Ishikawa (cell line): ENCODE results near the gene TMPRSS11A.

Experiments
- CEBPB ChIP-seq: IDR thresholded peaks from 2 replicates; pipeline ENCODE4 v1.6.1; 2012
- CREB1 ChIP-seq: IDR thresholded peaks from 2 replicates; pipeline ENCODE4 v1.6.1; 2012; ENCODE audit warnings: low read depth
- EGR1 ChIP-seq: IDR thresholded peaks from 2 replicates; pipeline ENCODE4 v1.6.1; 2012
- EP300 ChIP-seq: IDR thresholded peaks from 2 replicates; pipeline ENCODE4 v1.6.1; 2012; ENCODE audit warnings: borderline replicate concordance
- FOXM1 ChIP-seq: IDR thresholded peaks from 2 replicates; pipeline ENCODE4 v1.6.1; 2012; ENCODE audit warnings: low read depth, borderline replicate concordance
- MAX ChIP-seq: IDR thresholded peaks from 2 replicates; pipeline ENCODE4 v1.6.1; 2012
- NFIC ChIP-seq: IDR thresholded peaks from 2 replicates; pipeline ENCODE4 v1.6.1; 2012
- RAD21 ChIP-seq: IDR thresholded peaks from 2 replicates; pipeline ENCODE4 v1.6.1; 2012; ENCODE audit warnings: low read depth
- TAF1 ChIP-seq: IDR thresholded peaks from 2 replicates; pipeline ENCODE4 v1.6.1; 2012; ENCODE audit warnings: low read depth, mild to moderate bottlenecking
- TCF12 ChIP-seq: IDR thresholded peaks from 2 replicates; pipeline ENCODE4 v1.6.1; 2012; ENCODE audit warnings: low read depth
- TEAD4 ChIP-seq: IDR thresholded peaks from 2 replicates; pipeline ENCODE4 v1.6.1; 2012
- YY1 ChIP-seq: IDR thresholded peaks from 2 replicates; pipeline ENCODE4 v1.6.1; 2012; ENCODE audit warnings: low read depth
- ZBTB7A ChIP-seq: IDR thresholded peaks from 2 replicates; pipeline ENCODE4 v1.6.1; 2012; ENCODE audit warnings: low read depth
- TF ChIP-seq, protein P1 (sequence below): IDR thresholded peaks from 2 replicates; pipeline ENCODE4 v1.6.1; 2012
- TF ChIP-seq, protein P2 (sequence below): IDR thresholded peaks from 2 replicates; pipeline ENCODE4 v1.6.1; 2012; ENCODE audit warnings: low read depth, mild to moderate bottlenecking

TMPRSS11A gene

GRCh38 chr4:67963356-67963755, at the start of gene TMPRSS11A:
TSS of gene TMPRSS11A (minus strand) at chr4:67963493. CDS start at chr4:67963393, 100 bp downstream.
- TF ChIP-seq YY1 = no peak
- TF ChIP-seq EGR1 = no peak
- TF ChIP-seq EP300 = no peak
- TF ChIP-seq, protein P1, sequence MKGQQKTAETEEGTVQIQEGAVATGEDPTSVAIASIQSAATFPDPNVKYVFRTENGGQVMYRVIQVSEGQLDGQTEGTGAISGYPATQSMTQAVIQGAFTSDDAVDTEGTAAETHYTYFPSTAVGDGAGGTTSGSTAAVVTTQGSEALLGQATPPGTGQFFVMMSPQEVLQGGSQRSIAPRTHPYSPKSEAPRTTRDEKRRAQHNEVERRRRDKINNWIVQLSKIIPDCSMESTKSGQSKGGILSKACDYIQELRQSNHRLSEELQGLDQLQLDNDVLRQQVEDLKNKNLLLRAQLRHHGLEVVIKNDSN = no peak
- no peak for TF ChIP-seq RAD21
- TF ChIP-seq NFIC = no peak
- no peak for TF ChIP-seq TEAD4
- TF ChIP-seq, protein P2, sequence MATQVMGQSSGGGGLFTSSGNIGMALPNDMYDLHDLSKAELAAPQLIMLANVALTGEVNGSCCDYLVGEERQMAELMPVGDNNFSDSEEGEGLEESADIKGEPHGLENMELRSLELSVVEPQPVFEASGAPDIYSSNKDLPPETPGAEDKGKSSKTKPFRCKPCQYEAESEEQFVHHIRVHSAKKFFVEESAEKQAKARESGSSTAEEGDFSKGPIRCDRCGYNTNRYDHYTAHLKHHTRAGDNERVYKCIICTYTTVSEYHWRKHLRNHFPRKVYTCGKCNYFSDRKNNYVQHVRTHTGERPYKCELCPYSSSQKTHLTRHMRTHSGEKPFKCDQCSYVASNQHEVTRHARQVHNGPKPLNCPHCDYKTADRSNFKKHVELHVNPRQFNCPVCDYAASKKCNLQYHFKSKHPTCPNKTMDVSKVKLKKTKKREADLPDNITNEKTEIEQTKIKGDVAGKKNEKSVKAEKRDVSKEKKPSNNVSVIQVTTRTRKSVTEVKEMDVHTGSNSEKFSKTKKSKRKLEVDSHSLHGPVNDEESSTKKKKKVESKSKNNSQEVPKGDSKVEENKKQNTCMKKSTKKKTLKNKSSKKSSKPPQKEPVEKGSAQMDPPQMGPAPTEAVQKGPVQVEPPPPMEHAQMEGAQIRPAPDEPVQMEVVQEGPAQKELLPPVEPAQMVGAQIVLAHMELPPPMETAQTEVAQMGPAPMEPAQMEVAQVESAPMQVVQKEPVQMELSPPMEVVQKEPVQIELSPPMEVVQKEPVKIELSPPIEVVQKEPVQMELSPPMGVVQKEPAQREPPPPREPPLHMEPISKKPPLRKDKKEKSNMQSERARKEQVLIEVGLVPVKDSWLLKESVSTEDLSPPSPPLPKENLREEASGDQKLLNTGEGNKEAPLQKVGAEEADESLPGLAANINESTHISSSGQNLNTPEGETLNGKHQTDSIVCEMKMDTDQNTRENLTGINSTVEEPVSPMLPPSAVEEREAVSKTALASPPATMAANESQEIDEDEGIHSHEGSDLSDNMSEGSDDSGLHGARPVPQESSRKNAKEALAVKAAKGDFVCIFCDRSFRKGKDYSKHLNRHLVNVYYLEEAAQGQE = no peak
- no peak for TF ChIP-seq CEBPB
- TF ChIP-seq TCF12 = no peak
- TF ChIP-seq MAX = no peak
- no peak for TF ChIP-seq ZBTB7A
- TF ChIP-seq CREB1 = no peak
- no peak for TF ChIP-seq FOXM1
- TF ChIP-seq TAF1 = no peak

DNA sequence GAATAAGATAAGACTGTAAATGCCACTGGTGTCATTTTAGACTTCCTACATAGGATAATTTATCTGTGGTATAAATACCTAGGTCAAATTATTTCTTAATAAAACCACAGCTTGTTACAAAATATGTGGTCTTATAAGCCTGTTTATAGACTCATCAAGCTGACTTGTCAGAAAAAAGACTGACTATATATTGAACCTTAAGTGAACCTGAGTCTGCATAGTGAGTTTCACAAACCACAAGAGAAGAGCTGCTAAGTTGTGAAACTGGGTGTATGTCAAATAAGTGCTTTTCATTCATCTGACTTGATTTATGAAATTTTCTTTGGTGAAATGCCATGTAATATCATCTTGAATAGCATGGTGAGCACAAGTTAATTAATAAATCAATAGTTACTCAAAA, 48.4 kb upstream of the TMPRSS11A start:
- no peak for TF ChIP-seq ZBTB7A
- TF ChIP-seq YY1 = no peak
- no peak for TF ChIP-seq MAX
- TF ChIP-seq, protein P2 = no peak
- no peak for TF ChIP-seq TEAD4
- no peak for TF ChIP-seq EP300
- no peak for TF ChIP-seq CEBPB
- no peak for TF ChIP-seq FOXM1
- no peak for TF ChIP-seq NFIC

DNA sequence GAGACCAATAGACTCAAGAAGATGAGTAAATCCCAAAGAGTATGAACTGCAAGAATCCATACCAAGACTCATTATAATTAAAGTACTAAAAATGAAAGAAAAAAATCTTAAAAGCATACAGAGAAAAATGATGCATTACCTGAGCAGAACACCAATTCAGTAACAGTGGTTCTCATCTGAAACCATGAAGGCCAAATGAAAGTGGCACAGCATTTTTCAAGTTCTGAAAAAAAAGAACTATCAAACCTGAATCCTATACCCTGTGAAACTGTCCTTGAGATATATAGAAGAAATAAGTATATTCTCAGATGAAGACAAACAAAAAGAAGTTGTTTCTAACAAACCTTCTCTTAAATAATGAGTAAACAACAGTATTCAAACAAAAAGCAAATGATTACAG, 39.6 kb upstream of the TMPRSS11A start:
- TF ChIP-seq CREB1 (no peak), RAD21 (no peak), FOXM1 (no peak), CEBPB (no peak), EGR1 (no peak), EP300 (no peak), NFIC (no peak), TCF12 (no peak), ZBTB7A (no peak), MAX (no peak), TAF1 (no peak)
- TF ChIP-seq, protein P1 = no peak
- TF ChIP-seq, protein P2 = no peak

- TF ChIP-seq, protein P1 = no peak
- no peak for TF ChIP-seq TCF12
- TF ChIP-seq, protein P2 = no peak
- no peak for TF ChIP-seq TEAD4
- TF ChIP-seq EGR1 = no peak
- no peak for TF ChIP-seq CEBPB
- no peak for TF ChIP-seq YY1
- no peak for TF ChIP-seq ZBTB7A
- TF ChIP-seq FOXM1 = no peak
- TF ChIP-seq NFIC = no peak
- no peak for TF ChIP-seq TAF1
- TF ChIP-seq RAD21 = no peak
- no peak for TF ChIP-seq EP300
Observed at GRCh38 chr4:67996127-67996526, 32.8 kb upstream of the TMPRSS11A start.
